Measurements from ENCODE around the gene BCL2L1. TPM values are rescaled to one million over a fixed set of nuclear protein-coding genes. Genes with fewer than 3 reads are reported as not detected.

The BCL2L1 gene
- total RNA-seq, 1 experiment from 2014 or later: 469 TPM

GRCh38 chr20:31682927-31683326, 39.7 kb downstream of the BCL2L1 start:
- no peak for DNase-seq
- intact Hi-C loops (cut with micrococcal nuclease; ENCODE audit: unreplicated experiment): no loop called here
- Mint-ChIP-seq H3K4me3 (ENCODE audit: unreplicated experiment) (no peak overlapping the region), H3K36me3 (ENCODE audit: insufficient read depth, unreplicated experiment) (peaks cover 98% of the 10 kb centered on the region), H3K9me3 (ENCODE audit: unreplicated experiment) (no peaks in the 10 kb centered on the region), H3K27ac (ENCODE audit: unreplicated experiment) (peak overlapping the region; percentile 65), H3K4me1 (ENCODE audit: low read depth, unreplicated experiment) (peaks cover 87% of the 10 kb centered on the region), H3K27me3 (ENCODE audit: insufficient read depth, unreplicated experiment) (no peaks in the 10 kb centered on the region)
- Histone ChIP-seq H3K27me3 (replicated peaks; ENCODE audit: control insufficient read depth, insufficient read depth, low read length) (no peaks in the 10 kb centered on the region), H3K36me3 (ENCODE audit: control insufficient read depth, insufficient read depth, low read length) (peaks cover 31% of the 10 kb centered on the region), H3K4me1 (peaks cover 94% of the 10 kb centered on the region), H3K4me3 (ENCODE audit: low read depth, low read length) (no peak overlapping the region), H3K9me3 (no peaks in the 10 kb centered on the region)
- no TSS peak for BruUV-seq (replicated peaks)
- TF ChIP-seq CTCF (IDR thresholded peaks at IDR 0.05; ENCODE audit: insufficient read depth in 1 of 2, low read depth in 1 of 2, low read length in 1 of 2, severe bottlenecking in 1 of 2, unreplicated experiment in 1 of 2): no peak
- ChIA-PET POLR2A (interaction anchor here (0.8 to 1.6 kb wide), 2 partner anchors 40 kb away, joined by 3 to 11 read pairs; partner anchors contain the start of gene BCL2L1), CTCF (interaction anchor here (1.1 to 2.2 kb wide), 4 partner anchors 21 to 122 kb away, joined by 3 to 15 read pairs (median 7); no protein-coding TSS in a partner anchor)

DNA sequence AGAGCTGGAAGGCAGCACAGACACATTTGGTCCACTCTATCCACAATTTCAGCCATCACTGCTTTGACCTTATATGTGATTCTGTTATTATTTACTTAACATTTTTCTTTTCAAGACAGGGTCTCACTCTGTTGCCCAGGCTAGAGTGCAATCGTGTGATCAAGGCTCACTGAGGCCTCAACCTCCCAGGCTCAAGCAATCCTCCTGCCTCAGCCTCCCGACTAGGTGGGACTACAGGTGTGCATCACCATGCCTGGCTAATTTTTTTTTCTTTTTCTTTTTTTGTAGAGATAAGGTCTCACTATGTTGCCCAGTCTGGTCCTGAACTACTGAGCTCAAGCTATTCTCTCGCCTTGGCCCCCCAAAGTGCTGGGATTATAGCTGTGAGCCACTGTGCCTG, 40.3 kb downstream of the BCL2L1 start:
- intact Hi-C loops (cut with micrococcal nuclease; ENCODE audit: unreplicated experiment): no loop called here
- Mint-ChIP-seq H3K4me1 (ENCODE audit: low read depth, unreplicated experiment) (peaks cover 88% of the 10 kb centered on the region), H3K36me3 (ENCODE audit: insufficient read depth, unreplicated experiment) (peaks cover 98% of the 10 kb centered on the region), H3K27ac (ENCODE audit: unreplicated experiment) (peak overlapping the region; percentile 65), H3K9me3 (ENCODE audit: unreplicated experiment) (no peaks in the 10 kb centered on the region), H3K4me3 (ENCODE audit: unreplicated experiment) (no peak overlapping the region), H3K27me3 (ENCODE audit: insufficient read depth, unreplicated experiment) (no peaks in the 10 kb centered on the region)
- ChIA-PET CTCF (interaction anchor here (0.9 to 2.2 kb wide), 4 partner anchors 17 to 41 kb away, joined by 3 to 15 read pairs (median 7); no protein-coding TSS in a partner anchor), POLR2A (interaction anchor here (0.8 kb wide), 1 partner anchor 40 kb away, joined by 3 read pairs; the partner anchor contains the start of gene BCL2L1)
- DNase-seq: no peak
- peaks cover 96% of the 10 kb centered on the region for H3K4me1 ChIP-seq
- no peaks in the 10 kb centered on the region for H3K27me3 ChIP-seq (replicated peaks; ENCODE audit: control insufficient read depth, insufficient read depth, low read length)
- no peak overlapping the region for H3K4me3 ChIP-seq (ENCODE audit: low read depth, low read length)
- no TSS peak for BruUV-seq (replicated peaks)
- no peak for TF ChIP-seq CTCF (IDR thresholded peaks at IDR 0.05; ENCODE audit: insufficient read depth in 1 of 2, low read depth in 1 of 2, low read length in 1 of 2, severe bottlenecking in 1 of 2, unreplicated experiment in 1 of 2)
- H3K36me3 ChIP-seq (ENCODE audit: control insufficient read depth, insufficient read depth, low read length): peaks cover 32% of the 10 kb centered on the region
- H3K9me3 ChIP-seq: no peaks in the 10 kb centered on the region

DNA sequence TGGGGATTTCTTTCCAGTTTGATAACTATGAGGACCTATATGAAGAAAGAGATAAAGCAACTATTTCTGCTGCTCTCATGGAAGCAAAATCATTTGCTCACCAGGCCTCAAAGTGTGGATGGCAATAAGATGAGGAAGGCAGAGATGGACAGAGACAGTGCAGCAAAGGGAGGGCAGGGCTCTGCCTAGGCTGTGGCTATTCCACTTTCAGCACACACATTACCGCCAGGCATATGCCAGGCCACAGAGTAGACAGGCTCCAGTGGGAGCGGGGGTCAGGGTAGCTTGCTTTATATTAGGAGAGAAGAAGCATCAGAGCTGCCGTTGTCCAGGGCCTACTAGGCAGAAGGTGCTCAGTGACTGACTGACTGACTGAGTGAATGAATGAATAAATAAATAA, 40.9 kb downstream of the BCL2L1 start:
- no peak overlapping the region for H3K4me3 ChIP-seq (ENCODE audit: low read depth, low read length)
- intact Hi-C loops (cut with micrococcal nuclease; ENCODE audit: unreplicated experiment): no loop called here
- no peaks in the 10 kb centered on the region for H3K27me3 Mint-ChIP-seq (ENCODE audit: insufficient read depth, unreplicated experiment)
- no peaks in the 10 kb centered on the region for H3K9me3 Mint-ChIP-seq (ENCODE audit: unreplicated experiment)
- H3K4me1 ChIP-seq: peaks cover 97% of the 10 kb centered on the region
- TF ChIP-seq CTCF (IDR thresholded peaks at IDR 0.05; ENCODE audit: insufficient read depth in 1 of 2, low read depth in 1 of 2, low read length in 1 of 2, severe bottlenecking in 1 of 2, unreplicated experiment in 1 of 2): no peak
- no peaks in the 10 kb centered on the region for H3K9me3 ChIP-seq
- DNase-seq: no peak
- no TSS peak for BruUV-seq (replicated peaks)
- H3K27ac Mint-ChIP-seq (ENCODE audit: unreplicated experiment): peak overlapping the region; percentile 37
- ChIA-PET POLR2A (interaction anchor here (0.6 kb wide), 1 partner anchor 23 kb away, joined by 3 read pairs; no protein-coding TSS in a partner anchor), CTCF (interaction anchor here (0.9 to 2.2 kb wide), 4 partner anchors 17 to 42 kb away, joined by 3 to 15 read pairs (median 7); no protein-coding TSS in a partner anchor)
- H3K36me3 Mint-ChIP-seq (ENCODE audit: insufficient read depth, unreplicated experiment): peaks cover 98% of the 10 kb centered on the region
- no peak overlapping the region for H3K4me3 Mint-ChIP-seq (ENCODE audit: unreplicated experiment)
- no peaks in the 10 kb centered on the region for H3K27me3 ChIP-seq (replicated peaks; ENCODE audit: control insufficient read depth, insufficient read depth, low read length)
- H3K4me1 Mint-ChIP-seq (ENCODE audit: low read depth, unreplicated experiment): peaks cover 86% of the 10 kb centered on the region
- H3K36me3 ChIP-seq (ENCODE audit: control insufficient read depth, insufficient read depth, low read length): peaks cover 30% of the 10 kb centered on the region

Data from Caco-2 (cell line).